Activated naive CD4-positive, alpha-beta T cell treated with anti-CD3 and anti-CD28 coated beads, Interleukin-2, amount 10 ng/mL, durations not matched to agents 7 days and 5 days (primary cell): ENCODE results near the gene AMOTL1.

ENCODE experiments used
- CTCF ChIA-PET: fragments of 350-600 bp; sonication (Branson Sonifier 250); formaldehyde crosslinking; loops from one replicate; lab custom pipeline; 2021; ENCODE audit warnings: antibody characterized with exemption; lab: Charles Lee
- DNase-seq: peaks from one replicate; pipeline ENCODE4 v3.0.0-alpha.2; 2020
- H3K27ac Mint-ChIP-seq: one replicate; pipeline ENCODE4 v1.8.0; 2021; ENCODE audit warnings: mild to moderate bottlenecking, moderate library complexity, mixed read lengths
- H3K27me3 Mint-ChIP-seq: one replicate; pipeline ENCODE4 v1.8.0; 2021; ENCODE audit warnings: mild to moderate bottlenecking, mixed read lengths
- H3K36me3 Mint-ChIP-seq: one replicate; pipeline ENCODE4 v1.8.0; 2021; ENCODE audit warnings: mixed read lengths
- H3K4me1 Mint-ChIP-seq: one replicate; pipeline ENCODE4 v1.8.0; 2021; ENCODE audit warnings: mixed read lengths
- H3K4me3 Mint-ChIP-seq: one replicate; pipeline ENCODE4 v1.8.0; 2021; ENCODE audit warnings: mild to moderate bottlenecking, moderate library complexity, mixed read lengths
- H3K9me3 Mint-ChIP-seq: one replicate; pipeline ENCODE4 v1.8.0; 2021; ENCODE audit warnings: mixed read lengths

The AMOTL1 gene

GRCh38 chr11:94820480-94820879, 52.3 kb downstream of the AMOTL1 start:
- H3K4me3 Mint-ChIP-seq, result no peak overlapping the region
- no peak overlapping the region for H3K27ac Mint-ChIP-seq
- no peaks in the 10 kb centered on the region for H3K27me3 Mint-ChIP-seq
- no peak for DNase-seq
- H3K4me1 Mint-ChIP-seq, result no peaks in the 10 kb centered on the region
- H3K9me3 Mint-ChIP-seq, result peaks cover 8% of the 10 kb centered on the region
- CTCF ChIA-PET, result no interaction called here
- peaks cover 3% of the 10 kb centered on the region for H3K36me3 Mint-ChIP-seq

- Mint-ChIP-seq H3K27me3 (no peaks in the 10 kb centered on the region), H3K27ac (no peak overlapping the region), H3K4me1 (no peaks in the 10 kb centered on the region), H3K9me3 (peaks cover 2% of the 10 kb centered on the region), H3K4me3 (no peak overlapping the region), H3K36me3 (no peaks in the 10 kb centered on the region)
- CTCF ChIA-PET, result no interaction called here
- DNase-seq, result no peak
Measured at GRCh38 chr11:94821439-94821838, 53.3 kb downstream of the AMOTL1 start.

- CTCF ChIA-PET, result no interaction called here
- Mint-ChIP-seq H3K36me3 (no peaks in the 10 kb centered on the region), H3K27me3 (no peaks in the 10 kb centered on the region), H3K4me3 (no peak overlapping the region), H3K27ac (no peak overlapping the region), H3K4me1 (no peaks in the 10 kb centered on the region), H3K9me3 (no peaks in the 10 kb centered on the region)
- no peak for DNase-seq
Measured at GRCh38 chr11:94822080-94822479, 53.9 kb downstream of the AMOTL1 start.

GRCh38 chr11:94823102-94823732, 55.1 kb downstream of the AMOTL1 start:
- no peaks in the 10 kb centered on the region for H3K36me3 Mint-ChIP-seq
- H3K4me1 Mint-ChIP-seq, result no peaks in the 10 kb centered on the region
- no peaks in the 10 kb centered on the region for H3K27me3 Mint-ChIP-seq
- CTCF ChIA-PET, result no interaction called here
- H3K9me3 Mint-ChIP-seq, result no peaks in the 10 kb centered on the region
- no peak overlapping the region for H3K27ac Mint-ChIP-seq
- no peak for DNase-seq
- no peak overlapping the region for H3K4me3 Mint-ChIP-seq

- Mint-ChIP-seq H3K27me3 (no peaks in the 10 kb centered on the region), H3K27ac (no peak overlapping the region), H3K4me3 (no peak overlapping the region), H3K9me3 (no peaks in the 10 kb centered on the region), H3K4me1 (no peaks in the 10 kb centered on the region), H3K36me3 (no peaks in the 10 kb centered on the region)
- CTCF ChIA-PET, result no interaction called here
- no peak for DNase-seq
Measured at GRCh38 chr11:94825031-94825430, 56.9 kb downstream of the AMOTL1 start.

- no peaks in the 10 kb centered on the region for H3K36me3 Mint-ChIP-seq
- DNase-seq, result no peak
- no peak overlapping the region for H3K27ac Mint-ChIP-seq
- CTCF ChIA-PET, result no interaction called here
- H3K27me3 Mint-ChIP-seq, result no peaks in the 10 kb centered on the region
- no peaks in the 10 kb centered on the region for H3K4me1 Mint-ChIP-seq
- no peak overlapping the region for H3K4me3 Mint-ChIP-seq
- H3K9me3 Mint-ChIP-seq, result no peaks in the 10 kb centered on the region
Measured at GRCh38 chr11:94825481-94825880, 57.3 kb downstream of the AMOTL1 start.

GRCh38 chr11:94826415-94826814, 58.3 kb downstream of the AMOTL1 start:
- no peaks in the 10 kb centered on the region for H3K4me1 Mint-ChIP-seq
- CTCF ChIA-PET, result no interaction called here
- H3K27ac Mint-ChIP-seq, result no peak overlapping the region
- no peak overlapping the region for H3K4me3 Mint-ChIP-seq
- no peaks in the 10 kb centered on the region for H3K27me3 Mint-ChIP-seq
- no peak for DNase-seq
- H3K36me3 Mint-ChIP-seq, result no peaks in the 10 kb centered on the region
- no peaks in the 10 kb centered on the region for H3K9me3 Mint-ChIP-seq

- no peak overlapping the region for H3K27ac Mint-ChIP-seq
- H3K9me3 Mint-ChIP-seq, result no peaks in the 10 kb centered on the region
- CTCF ChIA-PET, result no interaction called here
- no peaks in the 10 kb centered on the region for H3K36me3 Mint-ChIP-seq
- H3K4me1 Mint-ChIP-seq, result no peaks in the 10 kb centered on the region
- H3K4me3 Mint-ChIP-seq, result no peak overlapping the region
- H3K27me3 Mint-ChIP-seq, result no peaks in the 10 kb centered on the region
- DNase-seq, result no peak
Measured at GRCh38 chr11:94828088-94828487, 59.9 kb downstream of the AMOTL1 start.

GRCh38 chr11:94830722-94831510, 62.8 kb downstream of the AMOTL1 start:
- Mint-ChIP-seq H3K4me1 (no peaks in the 10 kb centered on the region), H3K27me3 (no peaks in the 10 kb centered on the region), H3K27ac (no peak overlapping the region), H3K9me3 (no peaks in the 10 kb centered on the region), H3K4me3 (no peak overlapping the region), H3K36me3 (no peaks in the 10 kb centered on the region)
- no peak for DNase-seq
- CTCF ChIA-PET, result no interaction called here

GRCh38 chr11:94831529-94831928, 63.4 kb downstream of the AMOTL1 start:
- H3K4me3 Mint-ChIP-seq, result no peak overlapping the region
- DNase-seq, result no peak
- no peak overlapping the region for H3K27ac Mint-ChIP-seq
- H3K9me3 Mint-ChIP-seq, result no peaks in the 10 kb centered on the region
- H3K36me3 Mint-ChIP-seq, result no peaks in the 10 kb centered on the region
- H3K27me3 Mint-ChIP-seq, result no peaks in the 10 kb centered on the region
- no peaks in the 10 kb centered on the region for H3K4me1 Mint-ChIP-seq
- CTCF ChIA-PET, result no interaction called here

GRCh38 chr11:94832604-94833235, 64.6 kb downstream of the AMOTL1 start:
- no peak for DNase-seq
- no peak overlapping the region for H3K4me3 Mint-ChIP-seq
- H3K4me1 Mint-ChIP-seq, result no peaks in the 10 kb centered on the region
- no peaks in the 10 kb centered on the region for H3K36me3 Mint-ChIP-seq
- CTCF ChIA-PET, result no interaction called here
- H3K27ac Mint-ChIP-seq, result no peak overlapping the region
- H3K27me3 Mint-ChIP-seq, result no peaks in the 10 kb centered on the region
- H3K9me3 Mint-ChIP-seq, result no peaks in the 10 kb centered on the region

GRCh38 chr11:94834911-94835593, 66.9 kb downstream of the AMOTL1 start:
- DNase-seq, result no peak
- H3K27me3 Mint-ChIP-seq, result no peaks in the 10 kb centered on the region
- no peak overlapping the region for H3K4me3 Mint-ChIP-seq
- CTCF ChIA-PET, result no interaction called here
- no peak overlapping the region for H3K27ac Mint-ChIP-seq
- H3K9me3 Mint-ChIP-seq, result no peaks in the 10 kb centered on the region
- no peaks in the 10 kb centered on the region for H3K36me3 Mint-ChIP-seq
- no peaks in the 10 kb centered on the region for H3K4me1 Mint-ChIP-seq

GRCh38 chr11:94835594-94835927, 67.4 kb downstream of the AMOTL1 start:
- Mint-ChIP-seq H3K27ac (no peak overlapping the region), H3K9me3 (no peaks in the 10 kb centered on the region), H3K36me3 (no peaks in the 10 kb centered on the region), H3K4me3 (no peak overlapping the region), H3K27me3 (no peaks in the 10 kb centered on the region), H3K4me1 (no peaks in the 10 kb centered on the region)
- DNase-seq, result no peak
- CTCF ChIA-PET, result no interaction called here

- Mint-ChIP-seq H3K4me1 (no peaks in the 10 kb centered on the region), H3K36me3 (no peaks in the 10 kb centered on the region), H3K27me3 (no peaks in the 10 kb centered on the region), H3K9me3 (no peaks in the 10 kb centered on the region), H3K4me3 (no peak overlapping the region), H3K27ac (no peak overlapping the region)
- no peak for DNase-seq
- CTCF ChIA-PET, result no interaction called here
Measured at GRCh38 chr11:94837317-94837716, 69.2 kb downstream of the AMOTL1 start.
